ENCODE results near the gene HDHD2.
A peak's percentile ranks its signal among the peaks of the same experiment; 100 is the strongest.

The HDHD2 gene

GRCh38 chr18:47143899-47144485, 6.3 kb downstream of the HDHD2 start:
- no peak for DNase-seq

- DNase-seq = no peak
These were observed 7.1 kb downstream of the HDHD2 start for GRCh38 chr18:47143153-47143552.

GRCh38 chr18:47141289-47141688, 9.0 kb downstream of the HDHD2 start:
- no peak for DNase-seq

- DNase-seq = no peak
These were observed 29.2 kb downstream of the HDHD2 start for GRCh38 chr18:47121146-47121545.

GRCh38 chr18:47120428-47120827, 29.9 kb downstream of the HDHD2 start:
- no peak for DNase-seq

- no peak for DNase-seq
These were observed 31.3 kb downstream of the HDHD2 start for GRCh38 chr18:47118981-47119380.

- DNase-seq = no peak
These were observed 35.1 kb downstream of the HDHD2 start for GRCh38 chr18:47115205-47115604.

GRCh38 chr18:47113796-47114540, 36.3 kb downstream of the HDHD2 start:
- no peak for DNase-seq

- no peak for DNase-seq
These were observed 39.6 kb downstream of the HDHD2 start for GRCh38 chr18:47110492-47111274.

GRCh38 chr18:47109720-47110119, 40.6 kb downstream of the HDHD2 start:
- DNase-seq = no peak

GRCh38 chr18:47108998-47109405, 41.3 kb downstream of the HDHD2 start:
- DNase-seq = no peak

GRCh38 chr18:47108373-47108772, 41.9 kb downstream of the HDHD2 start:
- no peak for DNase-seq

- DNase-seq = peak; percentile 77
These were observed 50.0 kb downstream of the HDHD2 start for GRCh38 chr18:47100212-47100831.

- DNase-seq = no peak
These were observed 54.5 kb downstream of the HDHD2 start for GRCh38 chr18:47095810-47096209.

GRCh38 chr18:47087676-47088075, 62.6 kb downstream of the HDHD2 start:
- no peak for DNase-seq

GRCh38 chr18:47081578-47081977, 68.7 kb downstream of the HDHD2 start:
- no peak for DNase-seq

GRCh38 chr18:47080872-47081271, 69.4 kb downstream of the HDHD2 start:
- no peak for DNase-seq

- DNase-seq = peak; percentile 17
These were observed 73.2 kb downstream of the HDHD2 start for GRCh38 chr18:47077111-47077510.

- DNase-seq = no peak
These were observed 75.0 kb downstream of the HDHD2 start for GRCh38 chr18:47075098-47075883.

- DNase-seq = no peak
These were observed 82.7 kb downstream of the HDHD2 start for GRCh38 chr18:47067648-47068047.

GRCh38 chr18:47063096-47063495, 87.2 kb downstream of the HDHD2 start:
- no peak for DNase-seq

GRCh38 chr18:47062471-47062870, 87.8 kb downstream of the HDHD2 start:
- no peak for DNase-seq

Measured in eye (tissue), 1 donor.